ENCODE results near the gene SLCO2B1. TPM values are rescaled to one million over a fixed set of nuclear protein-coding genes. Genes with fewer than 3 reads are reported as not detected.

The SLCO2B1 gene
- total RNA-seq, 1 experiment from 2014 or later: 0.57 TPM

DNA sequence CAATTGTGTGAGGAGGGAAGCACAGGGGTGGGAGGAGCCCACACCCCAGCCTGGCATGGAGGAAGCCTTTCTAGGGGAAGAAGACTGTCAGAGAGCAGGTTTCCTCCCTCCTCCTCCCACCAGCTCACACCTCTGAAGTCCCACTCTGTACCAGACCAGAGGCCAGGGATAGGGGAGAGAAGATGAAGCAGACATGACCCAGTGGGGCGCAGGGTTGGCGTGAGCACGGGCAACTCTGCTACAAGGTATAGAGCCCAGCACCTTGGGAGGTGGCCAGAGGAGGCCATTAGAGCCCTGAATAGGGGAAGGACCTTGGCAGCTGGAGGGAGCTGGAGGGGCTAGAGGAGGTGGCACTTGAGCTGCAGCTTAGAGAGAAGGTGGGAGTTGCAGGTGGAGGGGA, 15.9 kb downstream of the SLCO2B1 start:
- no peak overlapping the region for H3K27ac Mint-ChIP-seq
- POLR2A ChIA-PET: no interaction called here
- no peak for ATAC-seq
- H3K36me3 Mint-ChIP-seq: no peaks in the 10 kb centered on the region
- no peaks in the 10 kb centered on the region; the same call in 1 of the 2 replicates for H3K4me1 Mint-ChIP-seq
- TF ChIP-seq EMX1 (CRISPR knock-in tag; IDR thresholded peaks at IDR 0.05) (no peak), IRF2 (CRISPR knock-in tag; IDR thresholded peaks at IDR 0.05; ENCODE audit: borderline replicate concordance, low read depth) (no peak), NR2C2 (CRISPR knock-in tag; IDR thresholded peaks at IDR 0.05) (no peak)
- no peaks in the 10 kb centered on the region for H3K9me3 Mint-ChIP-seq
- CTCF ChIA-PET: interaction anchor here (0.8 to 1.0 kb wide), 2 partner anchors 22 to 38 kb away, joined by 4 read pairs; no protein-coding TSS in a partner anchor
- H3K4me3 Mint-ChIP-seq: no peak overlapping the region
- no peak for DNase-seq (ENCODE audit: low spot score)
- no peaks in the 10 kb centered on the region for H3K27me3 Mint-ChIP-seq (ENCODE audit: low read depth)

DNA sequence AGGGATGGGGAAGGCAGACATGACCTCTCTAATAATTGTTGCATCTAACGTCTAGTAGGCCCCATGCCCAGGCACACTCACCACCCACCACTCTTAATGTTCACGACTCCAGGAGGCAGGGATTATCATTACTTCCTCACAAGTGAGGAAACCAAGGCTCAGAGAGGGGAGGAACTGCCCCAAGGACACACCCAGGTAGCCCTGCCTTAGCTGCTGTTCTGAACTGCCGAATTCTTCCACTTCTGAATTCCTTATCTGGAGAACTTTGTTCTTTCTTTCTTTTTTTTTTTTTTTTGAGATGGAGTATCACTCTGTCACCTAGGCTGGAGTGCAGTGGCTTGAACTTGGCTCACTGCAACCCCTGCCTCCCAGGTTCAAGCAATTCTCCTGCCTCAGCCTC, 16.7 kb downstream of the SLCO2B1 start:
- CTCF ChIA-PET: interaction anchor here (1.1 to 1.5 kb wide), 3 partner anchors 27 to 145 kb away, joined by 4 to 6 read pairs (median 5); no protein-coding TSS in a partner anchor
- DNase-seq (ENCODE audit: low spot score): no peak
- POLR2A ChIA-PET: no interaction called here
- ATAC-seq: no peak
- Mint-ChIP-seq H3K4me3 (no peak overlapping the region), H3K27ac (no peak overlapping the region), H3K36me3 (no peaks in the 10 kb centered on the region), H3K4me1 (peaks cover 4% of the 10 kb centered on the region), H3K27me3 (ENCODE audit: low read depth) (no peaks in the 10 kb centered on the region), H3K9me3 (no peaks in the 10 kb centered on the region)
- TF ChIP-seq, protein P1, sequence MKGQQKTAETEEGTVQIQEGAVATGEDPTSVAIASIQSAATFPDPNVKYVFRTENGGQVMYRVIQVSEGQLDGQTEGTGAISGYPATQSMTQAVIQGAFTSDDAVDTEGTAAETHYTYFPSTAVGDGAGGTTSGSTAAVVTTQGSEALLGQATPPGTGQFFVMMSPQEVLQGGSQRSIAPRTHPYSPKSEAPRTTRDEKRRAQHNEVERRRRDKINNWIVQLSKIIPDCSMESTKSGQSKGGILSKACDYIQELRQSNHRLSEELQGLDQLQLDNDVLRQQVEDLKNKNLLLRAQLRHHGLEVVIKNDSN (CRISPR knock-in tag; IDR thresholded peaks at IDR 0.05): no peak
- TF ChIP-seq, protein P2, sequence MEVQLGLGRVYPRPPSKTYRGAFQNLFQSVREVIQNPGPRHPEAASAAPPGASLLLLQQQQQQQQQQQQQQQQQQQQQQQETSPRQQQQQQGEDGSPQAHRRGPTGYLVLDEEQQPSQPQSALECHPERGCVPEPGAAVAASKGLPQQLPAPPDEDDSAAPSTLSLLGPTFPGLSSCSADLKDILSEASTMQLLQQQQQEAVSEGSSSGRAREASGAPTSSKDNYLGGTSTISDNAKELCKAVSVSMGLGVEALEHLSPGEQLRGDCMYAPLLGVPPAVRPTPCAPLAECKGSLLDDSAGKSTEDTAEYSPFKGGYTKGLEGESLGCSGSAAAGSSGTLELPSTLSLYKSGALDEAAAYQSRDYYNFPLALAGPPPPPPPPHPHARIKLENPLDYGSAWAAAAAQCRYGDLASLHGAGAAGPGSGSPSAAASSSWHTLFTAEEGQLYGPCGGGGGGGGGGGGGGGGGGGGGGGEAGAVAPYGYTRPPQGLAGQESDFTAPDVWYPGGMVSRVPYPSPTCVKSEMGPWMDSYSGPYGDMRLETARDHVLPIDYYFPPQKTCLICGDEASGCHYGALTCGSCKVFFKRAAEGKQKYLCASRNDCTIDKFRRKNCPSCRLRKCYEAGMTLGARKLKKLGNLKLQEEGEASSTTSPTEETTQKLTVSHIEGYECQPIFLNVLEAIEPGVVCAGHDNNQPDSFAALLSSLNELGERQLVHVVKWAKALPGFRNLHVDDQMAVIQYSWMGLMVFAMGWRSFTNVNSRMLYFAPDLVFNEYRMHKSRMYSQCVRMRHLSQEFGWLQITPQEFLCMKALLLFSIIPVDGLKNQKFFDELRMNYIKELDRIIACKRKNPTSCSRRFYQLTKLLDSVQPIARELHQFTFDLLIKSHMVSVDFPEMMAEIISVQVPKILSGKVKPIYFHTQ (CRISPR knock-in tag; IDR thresholded peaks at IDR 0.05): no peak
- TF ChIP-seq, protein P3, sequence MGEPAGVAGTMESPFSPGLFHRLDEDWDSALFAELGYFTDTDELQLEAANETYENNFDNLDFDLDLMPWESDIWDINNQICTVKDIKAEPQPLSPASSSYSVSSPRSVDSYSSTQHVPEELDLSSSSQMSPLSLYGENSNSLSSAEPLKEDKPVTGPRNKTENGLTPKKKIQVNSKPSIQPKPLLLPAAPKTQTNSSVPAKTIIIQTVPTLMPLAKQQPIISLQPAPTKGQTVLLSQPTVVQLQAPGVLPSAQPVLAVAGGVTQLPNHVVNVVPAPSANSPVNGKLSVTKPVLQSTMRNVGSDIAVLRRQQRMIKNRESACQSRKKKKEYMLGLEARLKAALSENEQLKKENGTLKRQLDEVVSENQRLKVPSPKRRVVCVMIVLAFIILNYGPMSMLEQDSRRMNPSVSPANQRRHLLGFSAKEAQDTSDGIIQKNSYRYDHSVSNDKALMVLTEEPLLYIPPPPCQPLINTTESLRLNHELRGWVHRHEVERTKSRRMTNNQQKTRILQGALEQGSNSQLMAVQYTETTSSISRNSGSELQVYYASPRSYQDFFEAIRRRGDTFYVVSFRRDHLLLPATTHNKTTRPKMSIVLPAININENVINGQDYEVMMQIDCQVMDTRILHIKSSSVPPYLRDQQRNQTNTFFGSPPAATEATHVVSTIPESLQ (CRISPR knock-in tag; IDR thresholded peaks at IDR 0.05): no peak
- TF ChIP-seq TEAD4 (CRISPR knock-in tag; IDR thresholded peaks at IDR 0.05): no peak
- no peak for TF ChIP-seq ATF1 (CRISPR knock-in tag; IDR thresholded peaks at IDR 0.05)
- TF ChIP-seq, protein P4, sequence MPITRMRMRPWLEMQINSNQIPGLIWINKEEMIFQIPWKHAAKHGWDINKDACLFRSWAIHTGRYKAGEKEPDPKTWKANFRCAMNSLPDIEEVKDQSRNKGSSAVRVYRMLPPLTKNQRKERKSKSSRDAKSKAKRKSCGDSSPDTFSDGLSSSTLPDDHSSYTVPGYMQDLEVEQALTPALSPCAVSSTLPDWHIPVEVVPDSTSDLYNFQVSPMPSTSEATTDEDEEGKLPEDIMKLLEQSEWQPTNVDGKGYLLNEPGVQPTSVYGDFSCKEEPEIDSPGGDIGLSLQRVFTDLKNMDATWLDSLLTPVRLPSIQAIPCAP (CRISPR knock-in tag; IDR thresholded peaks at IDR 0.05): no peak
- TF ChIP-seq ZNF232 (CRISPR knock-in tag; IDR thresholded peaks at IDR 0.05): no peak
- no peak for TF ChIP-seq ZNF423 (CRISPR knock-in tag; IDR thresholded peaks at IDR 0.05)
- TF ChIP-seq ZBTB21 (CRISPR knock-in tag; IDR thresholded peaks at IDR 0.05; ENCODE audit: borderline replicate concordance): no peak
- TF ChIP-seq, protein P5, sequence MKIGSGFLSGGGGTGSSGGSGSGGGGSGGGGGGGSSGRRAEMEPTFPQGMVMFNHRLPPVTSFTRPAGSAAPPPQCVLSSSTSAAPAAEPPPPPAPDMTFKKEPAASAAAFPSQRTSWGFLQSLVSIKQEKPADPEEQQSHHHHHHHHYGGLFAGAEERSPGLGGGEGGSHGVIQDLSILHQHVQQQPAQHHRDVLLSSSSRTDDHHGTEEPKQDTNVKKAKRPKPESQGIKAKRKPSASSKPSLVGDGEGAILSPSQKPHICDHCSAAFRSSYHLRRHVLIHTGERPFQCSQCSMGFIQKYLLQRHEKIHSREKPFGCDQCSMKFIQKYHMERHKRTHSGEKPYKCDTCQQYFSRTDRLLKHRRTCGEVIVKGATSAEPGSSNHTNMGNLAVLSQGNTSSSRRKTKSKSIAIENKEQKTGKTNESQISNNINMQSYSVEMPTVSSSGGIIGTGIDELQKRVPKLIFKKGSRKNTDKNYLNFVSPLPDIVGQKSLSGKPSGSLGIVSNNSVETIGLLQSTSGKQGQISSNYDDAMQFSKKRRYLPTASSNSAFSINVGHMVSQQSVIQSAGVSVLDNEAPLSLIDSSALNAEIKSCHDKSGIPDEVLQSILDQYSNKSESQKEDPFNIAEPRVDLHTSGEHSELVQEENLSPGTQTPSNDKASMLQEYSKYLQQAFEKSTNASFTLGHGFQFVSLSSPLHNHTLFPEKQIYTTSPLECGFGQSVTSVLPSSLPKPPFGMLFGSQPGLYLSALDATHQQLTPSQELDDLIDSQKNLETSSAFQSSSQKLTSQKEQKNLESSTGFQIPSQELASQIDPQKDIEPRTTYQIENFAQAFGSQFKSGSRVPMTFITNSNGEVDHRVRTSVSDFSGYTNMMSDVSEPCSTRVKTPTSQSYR (CRISPR knock-in tag; IDR thresholded peaks at IDR 0.05): no peak
- TF ChIP-seq GTF2I (CRISPR knock-in tag; conservative IDR thresholded peaks at IDR 0.05): no peak
- TF ChIP-seq EMX1 (CRISPR knock-in tag; IDR thresholded peaks at IDR 0.05): no peak
- TF ChIP-seq RORB (CRISPR knock-in tag; IDR thresholded peaks at IDR 0.05): no peak
- TF ChIP-seq NR3C1 (CRISPR knock-in tag; conservative IDR thresholded peaks at IDR 0.05; ENCODE audit: low read depth): no peak
- TF ChIP-seq, protein P6, sequence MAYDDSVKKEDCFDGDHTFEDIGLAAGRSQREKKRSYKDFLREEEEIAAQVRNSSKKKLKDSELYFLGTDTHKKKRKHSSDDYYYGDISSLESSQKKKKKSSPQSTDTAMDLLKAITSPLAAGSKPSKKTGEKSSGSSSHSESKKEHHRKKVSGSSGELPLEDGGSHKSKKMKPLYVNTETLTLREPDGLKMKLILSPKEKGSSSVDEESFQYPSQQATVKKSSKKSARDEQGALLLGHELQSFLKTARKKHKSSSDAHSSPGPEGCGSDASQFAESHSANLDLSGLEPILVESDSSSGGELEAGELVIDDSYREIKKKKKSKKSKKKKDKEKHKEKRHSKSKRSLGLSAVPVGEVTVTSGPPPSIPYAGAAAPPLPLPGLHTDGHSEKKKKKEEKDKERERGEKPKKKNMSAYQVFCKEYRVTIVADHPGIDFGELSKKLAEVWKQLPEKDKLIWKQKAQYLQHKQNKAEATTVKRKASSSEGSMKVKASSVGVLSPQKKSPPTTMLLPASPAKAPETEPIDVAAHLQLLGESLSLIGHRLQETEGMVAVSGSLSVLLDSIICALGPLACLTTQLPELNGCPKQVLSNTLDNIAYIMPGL (CRISPR knock-in tag; IDR thresholded peaks at IDR 0.05): no peak
- TF ChIP-seq, protein P7, sequence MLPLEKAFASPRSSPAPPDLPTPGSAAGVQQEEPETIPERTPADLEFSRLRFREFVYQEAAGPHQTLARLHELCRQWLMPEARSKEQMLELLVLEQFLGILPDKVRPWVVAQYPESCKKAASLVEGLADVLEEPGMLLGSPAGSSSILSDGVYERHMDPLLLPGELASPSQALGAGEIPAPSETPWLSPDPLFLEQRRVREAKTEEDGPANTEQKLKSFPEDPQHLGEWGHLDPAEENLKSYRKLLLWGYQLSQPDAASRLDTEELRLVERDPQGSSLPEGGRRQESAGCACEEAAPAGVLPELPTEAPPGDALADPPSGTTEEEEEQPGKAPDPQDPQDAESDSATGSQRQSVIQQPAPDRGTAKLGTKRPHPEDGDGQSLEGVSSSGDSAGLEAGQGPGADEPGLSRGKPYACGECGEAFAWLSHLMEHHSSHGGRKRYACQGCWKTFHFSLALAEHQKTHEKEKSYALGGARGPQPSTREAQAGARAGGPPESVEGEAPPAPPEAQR (CRISPR knock-in tag; IDR thresholded peaks at IDR 0.05): no peak
